Keratinocyte (primary cell): ENCODE measurements around the gene MXRA7.

Experiments
- EZH2 ChIP-seq: IDR thresholded peaks from one replicate; pipeline ENCODE4 v1.6.1; 2012; ENCODE audit warnings: inconsistent platforms, mild to moderate bottlenecking, low read length, moderate library complexity
- TF ChIP-seq, protein P1 (sequence below), 3 experiments: IDR thresholded peaks in 1 of 3; conservative IDR thresholded peaks in 1 of 3; optimal IDR thresholded peaks in 1 of 3; 2 replicates in 2 of 3; 3 replicates in 1 of 3; pipeline versions ENCODE3 to v1.5.1; 2011; ENCODE audit warnings: low read length in 3 of 3, mild to moderate bottlenecking in 3 of 3, moderate library complexity in 2 of 3, control low read depth in 1 of 3, inconsistent platforms in 1 of 3; ENCODE audit not compliant: insufficient read depth in 2 of 3; ENCODE audit errors: extremely low read depth in 1 of 3

DNA sequence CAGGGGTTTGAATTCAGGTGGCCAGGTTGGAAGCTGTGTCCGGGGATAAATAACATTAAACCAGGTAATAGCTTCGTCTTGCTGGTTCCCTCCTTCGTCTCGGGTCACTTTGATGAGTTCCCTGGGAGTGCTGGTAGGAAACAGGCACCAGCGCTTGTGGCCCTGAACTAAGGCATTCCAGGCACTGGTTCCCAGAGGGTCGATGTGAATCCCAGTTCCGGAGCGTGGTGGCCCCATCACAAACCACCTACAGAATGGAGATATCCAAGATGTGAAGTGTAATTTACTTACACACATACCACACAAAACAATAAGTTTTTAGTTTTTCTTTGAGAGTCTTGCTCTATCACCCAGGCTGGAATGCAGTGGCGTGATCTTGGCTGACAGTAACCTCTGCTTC lies 13.0 kb upstream of the MXRA7 start:
- TF ChIP-seq, protein P1, sequence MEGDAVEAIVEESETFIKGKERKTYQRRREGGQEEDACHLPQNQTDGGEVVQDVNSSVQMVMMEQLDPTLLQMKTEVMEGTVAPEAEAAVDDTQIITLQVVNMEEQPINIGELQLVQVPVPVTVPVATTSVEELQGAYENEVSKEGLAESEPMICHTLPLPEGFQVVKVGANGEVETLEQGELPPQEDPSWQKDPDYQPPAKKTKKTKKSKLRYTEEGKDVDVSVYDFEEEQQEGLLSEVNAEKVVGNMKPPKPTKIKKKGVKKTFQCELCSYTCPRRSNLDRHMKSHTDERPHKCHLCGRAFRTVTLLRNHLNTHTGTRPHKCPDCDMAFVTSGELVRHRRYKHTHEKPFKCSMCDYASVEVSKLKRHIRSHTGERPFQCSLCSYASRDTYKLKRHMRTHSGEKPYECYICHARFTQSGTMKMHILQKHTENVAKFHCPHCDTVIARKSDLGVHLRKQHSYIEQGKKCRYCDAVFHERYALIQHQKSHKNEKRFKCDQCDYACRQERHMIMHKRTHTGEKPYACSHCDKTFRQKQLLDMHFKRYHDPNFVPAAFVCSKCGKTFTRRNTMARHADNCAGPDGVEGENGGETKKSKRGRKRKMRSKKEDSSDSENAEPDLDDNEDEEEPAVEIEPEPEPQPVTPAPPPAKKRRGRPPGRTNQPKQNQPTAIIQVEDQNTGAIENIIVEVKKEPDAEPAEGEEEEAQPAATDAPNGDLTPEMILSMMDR (optimal IDR thresholded peaks at IDR 0.05 in 1 of 3, IDR thresholded peaks at IDR 0.05 in 1 of 3, conservative IDR thresholded peaks at IDR 0.05 in 1 of 3; ENCODE audit: extremely low read depth in 1 of 3, insufficient read depth in 2 of 3, low read length in 3 of 3) = no peak
- TF ChIP-seq EZH2 = no peak
